ENCODE results near the gene MID2.

DNA sequence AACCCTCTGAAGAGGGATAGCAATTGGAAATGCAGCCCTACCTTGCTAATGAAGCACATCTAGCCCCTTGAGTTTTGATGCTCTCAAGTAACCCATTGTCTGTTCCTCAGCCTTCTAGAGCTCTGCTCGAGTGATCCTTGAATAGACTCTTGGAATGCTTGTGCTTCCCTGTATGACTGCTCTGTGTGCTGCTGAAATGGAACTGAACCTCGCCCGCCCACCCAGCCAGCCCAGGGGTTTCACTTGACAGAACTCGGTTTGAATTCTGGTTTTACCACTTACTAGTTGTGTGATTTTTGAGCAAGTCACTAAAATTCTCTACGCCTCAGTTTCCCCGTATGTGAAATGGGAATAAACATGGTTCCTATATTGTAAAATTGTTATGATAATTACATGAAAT, 77.1 kb downstream of the MID2 start:
- TF ChIP-seq, protein P1, sequence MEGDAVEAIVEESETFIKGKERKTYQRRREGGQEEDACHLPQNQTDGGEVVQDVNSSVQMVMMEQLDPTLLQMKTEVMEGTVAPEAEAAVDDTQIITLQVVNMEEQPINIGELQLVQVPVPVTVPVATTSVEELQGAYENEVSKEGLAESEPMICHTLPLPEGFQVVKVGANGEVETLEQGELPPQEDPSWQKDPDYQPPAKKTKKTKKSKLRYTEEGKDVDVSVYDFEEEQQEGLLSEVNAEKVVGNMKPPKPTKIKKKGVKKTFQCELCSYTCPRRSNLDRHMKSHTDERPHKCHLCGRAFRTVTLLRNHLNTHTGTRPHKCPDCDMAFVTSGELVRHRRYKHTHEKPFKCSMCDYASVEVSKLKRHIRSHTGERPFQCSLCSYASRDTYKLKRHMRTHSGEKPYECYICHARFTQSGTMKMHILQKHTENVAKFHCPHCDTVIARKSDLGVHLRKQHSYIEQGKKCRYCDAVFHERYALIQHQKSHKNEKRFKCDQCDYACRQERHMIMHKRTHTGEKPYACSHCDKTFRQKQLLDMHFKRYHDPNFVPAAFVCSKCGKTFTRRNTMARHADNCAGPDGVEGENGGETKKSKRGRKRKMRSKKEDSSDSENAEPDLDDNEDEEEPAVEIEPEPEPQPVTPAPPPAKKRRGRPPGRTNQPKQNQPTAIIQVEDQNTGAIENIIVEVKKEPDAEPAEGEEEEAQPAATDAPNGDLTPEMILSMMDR (IDR thresholded peaks at IDR 0.05): no peak
- TF ChIP-seq POLR2A (IDR thresholded peaks at IDR 0.05): no peak
